HEK293 (cell line): Measurements from ENCODE around the gene CBFB.

Source experiments
- TRIM28 ChIP-seq: IDR thresholded peaks from 2 replicates; pipeline ENCODE4 v1.6.1; 2011; ENCODE audit warnings: low read length, control low read depth, borderline replicate concordance
- ZNF239 ChIP-seq: fragments of 450-650 bp; formaldehyde crosslinking; IDR thresholded peaks from 2 replicates; pipeline ENCODE4 v1.5.1; 2016; ENCODE audit warnings: missing biosample characterization, missing genetic modification characterization
- ZNF792 ChIP-seq: fragments of 450-650 bp; formaldehyde crosslinking; IDR thresholded peaks from 2 replicates; pipeline ENCODE4 v1.5.1; 2016; ENCODE audit warnings: missing biosample characterization, missing genetic modification characterization

GRCh38 chr16:67112591-67113399 is 83.8 kb downstream of the CBFB start:
- TF ChIP-seq ZNF239 (tag by site-specific recombination), result no peak
- no peak for TF ChIP-seq TRIM28
- TF ChIP-seq ZNF792 (tag by site-specific recombination), result no peak
